GM10266 (cell line): ENCODE results near the gene PITPNM3.

Experiments
- DNase-seq: peaks from one replicate; pipeline ENCODE4 v3.0.0; 2012; ENCODE audit errors: extremely low spot score
- TF ChIP-seq, protein P1 (sequence below): IDR thresholded peaks from 2 replicates; pipeline ENCODE4 v1.5.1; 2012; ENCODE audit warnings: mild to moderate bottlenecking, low read depth; ENCODE audit not compliant: control insufficient read depth, insufficient read depth; ENCODE audit errors: missing control alignments

PITPNM3 gene

DNA sequence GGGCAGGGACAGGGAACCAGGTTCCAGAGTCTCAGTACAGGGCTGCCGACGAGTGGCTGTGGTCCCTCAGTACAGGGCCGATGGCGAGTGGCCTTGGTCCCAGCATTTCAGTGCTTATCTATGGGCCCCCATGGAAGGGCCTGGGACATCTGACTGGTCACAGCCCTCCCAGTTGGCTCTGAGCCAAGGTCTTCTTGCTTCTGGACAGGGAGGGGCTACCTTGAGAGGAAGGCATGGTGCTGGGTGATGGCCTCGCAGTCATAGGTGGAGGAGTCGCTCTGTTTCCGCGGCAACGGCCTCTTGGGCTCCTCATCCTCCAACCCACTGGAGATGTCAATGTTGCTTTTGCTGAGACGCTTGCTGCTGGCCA lies 79.6 kb downstream of the PITPNM3 start:
- TF ChIP-seq, protein P1, sequence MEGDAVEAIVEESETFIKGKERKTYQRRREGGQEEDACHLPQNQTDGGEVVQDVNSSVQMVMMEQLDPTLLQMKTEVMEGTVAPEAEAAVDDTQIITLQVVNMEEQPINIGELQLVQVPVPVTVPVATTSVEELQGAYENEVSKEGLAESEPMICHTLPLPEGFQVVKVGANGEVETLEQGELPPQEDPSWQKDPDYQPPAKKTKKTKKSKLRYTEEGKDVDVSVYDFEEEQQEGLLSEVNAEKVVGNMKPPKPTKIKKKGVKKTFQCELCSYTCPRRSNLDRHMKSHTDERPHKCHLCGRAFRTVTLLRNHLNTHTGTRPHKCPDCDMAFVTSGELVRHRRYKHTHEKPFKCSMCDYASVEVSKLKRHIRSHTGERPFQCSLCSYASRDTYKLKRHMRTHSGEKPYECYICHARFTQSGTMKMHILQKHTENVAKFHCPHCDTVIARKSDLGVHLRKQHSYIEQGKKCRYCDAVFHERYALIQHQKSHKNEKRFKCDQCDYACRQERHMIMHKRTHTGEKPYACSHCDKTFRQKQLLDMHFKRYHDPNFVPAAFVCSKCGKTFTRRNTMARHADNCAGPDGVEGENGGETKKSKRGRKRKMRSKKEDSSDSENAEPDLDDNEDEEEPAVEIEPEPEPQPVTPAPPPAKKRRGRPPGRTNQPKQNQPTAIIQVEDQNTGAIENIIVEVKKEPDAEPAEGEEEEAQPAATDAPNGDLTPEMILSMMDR = no peak
- no peak for DNase-seq

GRCh38 chr17:6476076-6476809 lies 80.1 kb downstream of the PITPNM3 start:
- TF ChIP-seq, protein P1 = no peak
- DNase-seq = no peak

GRCh38 chr17:6475411-6475810 lies 80.9 kb downstream of the PITPNM3 start:
- TF ChIP-seq, protein P1 = no peak

GRCh38 chr17:6474906-6475305 lies 81.4 kb downstream of the PITPNM3 start:
- DNase-seq = no peak
- TF ChIP-seq, protein P1 = no peak

More at GRCh38 chr17:6475411-6475810, 80.9 kb downstream of the PITPNM3 start:
- DNase-seq = no peak

GRCh38 chr17:6474376-6474775 lies 82.0 kb downstream of the PITPNM3 start:
- TF ChIP-seq, protein P1 = no peak
- DNase-seq = no peak

DNA sequence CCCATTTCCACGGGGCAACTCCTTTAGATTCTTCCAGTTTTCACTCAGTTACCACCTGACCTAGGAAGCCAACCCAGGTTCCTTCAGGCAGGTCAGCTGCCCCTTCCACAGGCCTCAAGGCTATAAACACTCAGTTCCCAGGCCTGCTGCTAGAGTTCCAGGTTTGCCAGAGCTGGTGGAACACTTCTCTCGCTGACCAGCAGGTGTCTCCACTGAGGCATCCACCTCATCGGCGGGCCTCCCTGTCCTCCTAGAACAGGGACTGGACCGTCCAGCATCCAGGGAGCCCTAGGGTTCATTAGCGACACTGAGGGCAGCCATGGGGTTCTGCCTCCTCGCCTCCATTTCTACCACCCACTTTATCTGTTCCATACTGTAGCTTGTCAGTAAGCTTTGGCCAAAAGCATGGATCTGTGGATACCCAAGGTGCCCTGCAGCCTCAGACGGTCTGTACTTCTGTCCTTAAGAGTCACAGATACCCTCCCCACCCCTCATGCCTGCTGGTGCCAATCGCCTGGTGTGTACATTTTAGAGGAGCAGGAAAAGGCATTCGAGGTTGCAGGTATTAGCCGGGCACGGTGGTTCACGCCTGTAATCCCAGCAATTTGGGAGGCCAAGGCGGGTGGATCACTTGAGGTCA lies 83.1 kb downstream of the PITPNM3 start:
- peak; percentile 89 for DNase-seq
- TF ChIP-seq, protein P1 = peak; percentile 91

DNA sequence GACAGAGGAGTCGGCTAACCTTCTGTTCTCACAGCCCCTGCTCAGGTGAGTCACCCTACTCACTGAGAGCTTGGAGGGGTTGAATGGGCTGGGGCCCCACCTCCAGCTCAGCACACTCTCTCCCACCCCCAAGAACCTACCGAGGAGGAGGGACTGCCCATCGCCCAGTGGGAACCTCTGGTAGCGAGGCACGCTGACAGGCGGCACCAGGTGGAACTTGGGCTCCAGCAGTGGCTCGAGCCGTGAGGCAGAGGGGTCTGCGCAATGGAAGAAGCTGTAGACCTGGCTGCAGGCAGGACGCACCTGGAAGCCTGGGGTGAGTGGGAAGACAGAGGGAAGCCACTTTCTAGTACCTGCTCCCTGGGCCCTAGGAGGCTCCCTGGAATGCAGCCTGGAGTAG lies 83.8 kb downstream of the PITPNM3 start:
- no peak for DNase-seq
- TF ChIP-seq, protein P1 = no peak
